ENCODE data around the gene RPL18A.

The RPL18A gene

GRCh38 chr19:17910791-17911360 is 51.2 kb downstream of the RPL18A start:
- DNase-seq, result no peak
